Spleen (tissue), 11 donors: ENCODE measurements around the gene OGN. TPM values are rescaled to one million over a fixed set of nuclear protein-coding genes. Genes with fewer than 3 reads are reported as not detected.

ENCODE experiments used
- DNase-seq: peaks from one replicate; pipeline ENCODE4 v3.0.0-alpha.2; 2020
- H3K27ac ChIP-seq, 8 donors: fragments of 200-600 bp; sonication (generic) in 7 of 8; 1 replicate in 4 of 8; 2 replicates in 4 of 8; pipeline versions ENCODE4 v1.5.0 to v1.8.0; 2016 to 2021; ENCODE audit warnings: inconsistent platforms in 4 of 8, mild to moderate bottlenecking in 4 of 8, moderate library complexity in 1 of 8
- H3K27me3 ChIP-seq, 7 donors: fragments of 200-600 bp; sonication (generic) in 6 of 7; replicated peaks in 1 of 7; 1 replicate in 4 of 7; 2 replicates in 3 of 7; pipeline versions ENCODE4 v1.5.0 to v1.8.0; 2016 to 2021; ENCODE audit warnings: inconsistent platforms in 3 of 7, mild to moderate bottlenecking in 1 of 7
- H3K36me3 ChIP-seq, 6 donors: fragments of 200-600 bp; sonication (generic) in 5 of 6; 1 replicate in 4 of 6; 2 replicates in 2 of 6; pipeline versions ENCODE4 v1.5.0 to v1.8.0; 2016 to 2021; ENCODE audit warnings: inconsistent platforms in 2 of 6
- H3K4me1 ChIP-seq, 6 donors: fragments of 200-600 bp; sonication (generic) in 5 of 6; 1 replicate in 3 of 6; 2 replicates in 3 of 6; pipeline versions ENCODE4 v1.5.0 to v1.8.0; 2016 to 2021; ENCODE audit warnings: inconsistent platforms in 3 of 6
- H3K4me3 ChIP-seq, 8 donors: fragments of 200-600 bp; sonication (generic) in 7 of 8; 1 replicate in 4 of 8; 2 replicates in 4 of 8; pipeline versions ENCODE4 v1.5.0 to v1.8.0; 2016 to 2021; ENCODE audit warnings: inconsistent platforms in 4 of 8, mild to moderate bottlenecking in 4 of 8, moderate library complexity in 2 of 8
- H3K9me3 ChIP-seq, 8 donors: fragments of 200-600 bp; sonication (generic) in 7 of 8; 1 replicate in 4 of 8; 2 replicates in 4 of 8; pipeline versions ENCODE4 v1.5.0 to v1.8.0; 2016 to 2021; ENCODE audit warnings: inconsistent platforms in 4 of 8
- POLR2A ChIP-seq, 3 donors: fragments of 450-650 bp; IDR thresholded peaks; one replicate each; pipeline ENCODE4 v1.5.1; 2017; ENCODE audit warnings: antibody characterized with exemption in 3 of 3, mild to moderate bottlenecking in 1 of 3
- POLR2AphosphoS5 ChIP-seq, 3 donors: sonication (generic); formaldehyde crosslinking; IDR thresholded peaks; one replicate each; pipeline ENCODE4 v1.5.1; 2017; ENCODE audit warnings: antibody characterized with exemption in 3 of 3
- WGBS, 5 donors: extraction: QIAGEN DNeasy Blood & Tissue Kit in 3 of 5; methylation state at CpG; one replicate each; pipeline versions ENCODE4 v1.1.5 to v1.1.7; 2013 to 2018; 5-methylcytosine and 5-hydroxymethylcytosine counted together
- intact Hi-C: fragments of 100-400 bp; cut with DNase I; formaldehyde crosslinking; loops from one replicate; pipeline ENCODE4 v1.15.0; 2023; ENCODE audit warnings: low total_unique reads
- polyA plus RNA-seq, 3 donors: library from polyadenylated mRNA; stranded (reverse); fragments of 200-250 nt; gene quantifications; one replicate each; pipeline ENCODE4 v1.2.1, GENCODE V29; 2013
- total RNA-seq, 7 donors: library from RNA; depleted of rRNA in 3 of 7; stranded (reverse); fragments of >200 nt in 3 of 7; fragmentation: NEBNext Ultra II Directional in 4 of 7; extraction: Animal tissue kit (Norgen Biotek cat#: 25700) in 4 of 7; gene quantifications; one replicate each; pipeline versions ENCODE4 v1.1.0 to v1.2.1, GENCODE V29; 2016 to 2021
- TF ChIP-seq, protein P1 (sequence below), 11 experiments: fragments of 200-600 bp in 7 of 11; fragments of 450-650 bp in 4 of 11; sonication (generic) in 4 of 11; IDR thresholded peaks in 8 of 11; conservative IDR thresholded peaks in 3 of 11; 1 replicate in 7 of 11; 2 replicates in 4 of 11; pipeline versions ENCODE4 v1.4.0 to v1.8.0; 2016 to 2021; ENCODE audit warnings: antibody characterized with exemption in 11 of 11, inconsistent platforms in 4 of 11, mild to moderate bottlenecking in 1 of 11
- donor health status: healthy with polysubstance abuse.
- donor health status: DM: no; HTN: no; CAD: no; lungs with moderate emphysema.
- donor health status: DM: no; HTN: no; CAD: no.
- donor health status: Bipolar disorder and iron deficiency.
- donor health status: healthy.
- donor health status: DM: no; HTN: no; CAD: no.
- donor health status: DM: yes; HTN: yes; CAD: no.

The OGN gene
- total and polyA plus RNA-seq, 10 donors = 0.14 to 1.3 (median 0.57) TPM; not detected in 1

DNA sequence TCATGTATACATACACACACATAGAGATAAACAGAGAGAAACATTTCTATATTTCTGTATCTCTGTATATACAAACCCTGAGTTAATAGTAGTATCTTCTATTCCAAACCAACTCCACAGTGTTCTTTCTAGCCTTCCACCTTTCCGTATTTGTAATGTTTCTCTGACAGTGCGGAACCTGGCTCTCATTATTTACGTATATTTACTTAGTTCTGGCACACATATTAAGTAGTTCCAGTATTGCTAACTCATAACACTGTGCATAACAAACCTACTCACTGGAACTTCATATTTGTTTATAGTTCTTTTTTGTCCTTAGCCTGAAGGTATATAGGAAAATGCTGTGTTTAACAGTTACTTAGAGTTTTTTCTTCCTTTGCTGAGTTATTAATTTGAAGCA is 6.5 kb downstream of the OGN start:
- Histone ChIP-seq H3K27me3 (no peaks in the 10 kb centered on the region), H3K36me3 (no peaks in the 10 kb centered on the region), H3K27ac (no peak overlapping the region), H3K4me1 (no peaks in the 10 kb centered on the region), H3K4me3 (no peak overlapping the region), H3K9me3 (no peaks in the 10 kb centered on the region)
- 77 to 98% (median 96%) methylated on average over 3 of the region's 3 CpGs for WGBS, 5 donors
- no peak for DNase-seq
- TF ChIP-seq POLR2A (IDR thresholded peaks at IDR 0.05) (no peak), POLR2AphosphoS5 (IDR thresholded peaks at IDR 0.05) (no peak)
- TF ChIP-seq, protein P1, sequence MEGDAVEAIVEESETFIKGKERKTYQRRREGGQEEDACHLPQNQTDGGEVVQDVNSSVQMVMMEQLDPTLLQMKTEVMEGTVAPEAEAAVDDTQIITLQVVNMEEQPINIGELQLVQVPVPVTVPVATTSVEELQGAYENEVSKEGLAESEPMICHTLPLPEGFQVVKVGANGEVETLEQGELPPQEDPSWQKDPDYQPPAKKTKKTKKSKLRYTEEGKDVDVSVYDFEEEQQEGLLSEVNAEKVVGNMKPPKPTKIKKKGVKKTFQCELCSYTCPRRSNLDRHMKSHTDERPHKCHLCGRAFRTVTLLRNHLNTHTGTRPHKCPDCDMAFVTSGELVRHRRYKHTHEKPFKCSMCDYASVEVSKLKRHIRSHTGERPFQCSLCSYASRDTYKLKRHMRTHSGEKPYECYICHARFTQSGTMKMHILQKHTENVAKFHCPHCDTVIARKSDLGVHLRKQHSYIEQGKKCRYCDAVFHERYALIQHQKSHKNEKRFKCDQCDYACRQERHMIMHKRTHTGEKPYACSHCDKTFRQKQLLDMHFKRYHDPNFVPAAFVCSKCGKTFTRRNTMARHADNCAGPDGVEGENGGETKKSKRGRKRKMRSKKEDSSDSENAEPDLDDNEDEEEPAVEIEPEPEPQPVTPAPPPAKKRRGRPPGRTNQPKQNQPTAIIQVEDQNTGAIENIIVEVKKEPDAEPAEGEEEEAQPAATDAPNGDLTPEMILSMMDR (IDR thresholded peaks at IDR 0.05 in 8 of 11, conservative IDR thresholded peaks at IDR 0.05 in 3 of 11) = no peak
- intact Hi-C loops = no loop called here

DNA sequence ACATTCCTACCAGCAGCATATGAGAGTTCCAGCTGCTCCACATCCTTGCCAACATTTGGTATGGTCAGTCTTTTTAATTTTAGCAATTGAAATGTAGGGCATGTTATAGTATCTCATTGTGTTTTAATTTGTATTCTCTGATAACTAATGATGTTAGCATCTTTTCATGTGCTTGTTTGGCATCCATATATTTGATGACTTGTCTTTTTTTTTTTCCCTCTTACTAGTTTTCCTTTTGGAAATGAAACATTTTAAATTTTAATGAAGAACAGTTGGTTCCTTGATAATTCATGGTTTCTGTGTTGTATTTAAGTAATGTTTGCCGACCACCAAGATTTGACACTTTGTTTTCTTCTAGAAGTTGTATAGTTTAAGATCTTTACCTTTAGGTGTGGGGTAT is 8.8 kb downstream of the OGN start:
- Histone ChIP-seq H3K27ac (no peak overlapping the region), H3K27me3 (no peaks in the 10 kb centered on the region), H3K36me3 (no peaks in the 10 kb centered on the region), H3K4me3 (no peak overlapping the region), H3K9me3 (no peaks in the 10 kb centered on the region), H3K4me1 (no peaks in the 10 kb centered on the region)
- no peak for DNase-seq
- no peak for TF ChIP-seq POLR2AphosphoS5 (IDR thresholded peaks at IDR 0.05)
- TF ChIP-seq, protein P1 (IDR thresholded peaks at IDR 0.05 in 8 of 11, conservative IDR thresholded peaks at IDR 0.05 in 3 of 11) = no peak
- no peak for TF ChIP-seq POLR2A (IDR thresholded peaks at IDR 0.05)
- intact Hi-C loops = no loop called here
- 93 to 97% (median 96%) methylated on average over 1 of the region's 1 CpG for WGBS, 5 donors

GRCh38 chr9:92393686-92394085 is 10.7 kb downstream of the OGN start:
- Histone ChIP-seq H3K27me3 (no peaks in the 10 kb centered on the region), H3K4me1 (no peaks in the 10 kb centered on the region), H3K4me3 (no peak overlapping the region), H3K36me3 (no peaks in the 10 kb centered on the region), H3K9me3 (no peaks in the 10 kb centered on the region), H3K27ac (no peak overlapping the region)
- TF ChIP-seq POLR2A (IDR thresholded peaks at IDR 0.05) = no peak
- TF ChIP-seq, protein P1 (IDR thresholded peaks at IDR 0.05 in 8 of 11, conservative IDR thresholded peaks at IDR 0.05 in 3 of 11) = no peak
- TF ChIP-seq POLR2AphosphoS5 (IDR thresholded peaks at IDR 0.05) = no peak
- DNase-seq = no peak
- WGBS, 5 donors = 64 to 89% (median 82%) methylated on average over 1 of the region's 1 CpG
- intact Hi-C loops = no loop called here

- Histone ChIP-seq H3K4me1 (no peaks in the 10 kb centered on the region), H3K4me3 (no peak overlapping the region), H3K9me3 (no peaks in the 10 kb centered on the region), H3K36me3 (no peaks in the 10 kb centered on the region), H3K27me3 (no peaks in the 10 kb centered on the region), H3K27ac (no peak overlapping the region)
- DNase-seq = no peak
- intact Hi-C loops = no loop called here
- 92 to 97% (median 96%) methylated on average over 2 of the region's 2 CpGs for WGBS, 5 donors
- TF ChIP-seq POLR2A (IDR thresholded peaks at IDR 0.05) = no peak
- TF ChIP-seq, protein P1 (IDR thresholded peaks at IDR 0.05 in 8 of 11, conservative IDR thresholded peaks at IDR 0.05 in 3 of 11) = no peak
- no peak for TF ChIP-seq POLR2AphosphoS5 (IDR thresholded peaks at IDR 0.05)
These were observed 11.7 kb downstream of the OGN start for GRCh38 chr9:92392690-92393089.
